ENCODE data around the gene TUB.

TUB gene

GRCh38 chr11:8111636-8112035, 30.6 kb downstream of the TUB start:
- DNase-seq, result no peak

- DNase-seq, result no peak
Observed at GRCh38 chr11:8122173-8122764, 41.3 kb downstream of the TUB start.

GRCh38 chr11:8126649-8127289, 45.8 kb downstream of the TUB start:
- no peak for DNase-seq

- DNase-seq, result no peak
Observed at GRCh38 chr11:8127447-8127846, 46.4 kb downstream of the TUB start.

- no peak for DNase-seq
Observed at GRCh38 chr11:8138526-8138925, 57.5 kb downstream of the TUB start.

- no peak for DNase-seq
Observed at GRCh38 chr11:8149726-8150125, 68.7 kb downstream of the TUB start.

Measured in Kasumi-1 (cell line).